ENCODE measurements around the gene SHH.

DNA sequence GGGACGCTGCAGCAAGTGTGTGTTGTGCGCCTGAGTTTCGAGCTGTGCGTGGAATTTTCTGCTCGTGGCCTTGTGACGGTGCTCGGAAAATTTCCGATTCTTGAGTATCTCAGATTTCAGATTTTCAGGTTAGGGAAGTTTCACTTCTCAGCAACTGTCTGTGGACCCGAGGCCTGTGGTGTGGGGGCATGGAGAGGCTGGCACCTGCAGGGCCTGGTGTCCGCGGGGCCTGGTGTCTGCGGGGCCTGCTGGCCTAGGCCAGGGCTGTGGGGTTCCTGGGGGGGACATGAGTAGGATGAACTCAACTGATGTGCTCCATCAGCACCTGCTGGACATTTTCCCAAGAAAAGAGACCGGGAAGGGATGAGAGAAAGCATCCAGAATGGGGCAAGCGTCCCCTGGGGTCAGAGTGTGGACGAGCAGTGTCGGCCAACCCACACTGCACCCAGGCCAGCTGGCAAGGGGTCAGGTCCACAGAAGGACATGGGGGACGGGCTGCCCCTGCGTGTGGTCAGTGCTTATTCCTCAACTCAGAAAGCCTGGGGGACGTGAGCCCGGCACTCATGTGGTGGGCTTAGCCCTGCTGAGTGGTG, 31.3 kb upstream of the SHH start:
- TF ChIP-seq, protein P1, sequence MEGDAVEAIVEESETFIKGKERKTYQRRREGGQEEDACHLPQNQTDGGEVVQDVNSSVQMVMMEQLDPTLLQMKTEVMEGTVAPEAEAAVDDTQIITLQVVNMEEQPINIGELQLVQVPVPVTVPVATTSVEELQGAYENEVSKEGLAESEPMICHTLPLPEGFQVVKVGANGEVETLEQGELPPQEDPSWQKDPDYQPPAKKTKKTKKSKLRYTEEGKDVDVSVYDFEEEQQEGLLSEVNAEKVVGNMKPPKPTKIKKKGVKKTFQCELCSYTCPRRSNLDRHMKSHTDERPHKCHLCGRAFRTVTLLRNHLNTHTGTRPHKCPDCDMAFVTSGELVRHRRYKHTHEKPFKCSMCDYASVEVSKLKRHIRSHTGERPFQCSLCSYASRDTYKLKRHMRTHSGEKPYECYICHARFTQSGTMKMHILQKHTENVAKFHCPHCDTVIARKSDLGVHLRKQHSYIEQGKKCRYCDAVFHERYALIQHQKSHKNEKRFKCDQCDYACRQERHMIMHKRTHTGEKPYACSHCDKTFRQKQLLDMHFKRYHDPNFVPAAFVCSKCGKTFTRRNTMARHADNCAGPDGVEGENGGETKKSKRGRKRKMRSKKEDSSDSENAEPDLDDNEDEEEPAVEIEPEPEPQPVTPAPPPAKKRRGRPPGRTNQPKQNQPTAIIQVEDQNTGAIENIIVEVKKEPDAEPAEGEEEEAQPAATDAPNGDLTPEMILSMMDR (conservative IDR thresholded peaks at IDR 0.05) = no peak
- TF ChIP-seq ZFX (IDR thresholded peaks at IDR 0.05) = no peak

Data from C4-2B (cell line).